Natural killer cell (primary cell): ENCODE measurements around the gene EMILIN1. TPM values are rescaled to one million over a fixed set of nuclear protein-coding genes. Genes with fewer than 3 reads are reported as not detected.

ENCODE experiments used
- ATAC-seq, 3 donors: fragments of 150-1000 bp in 2 of 3; fragments of 200-7000 bp in 1 of 3; cut with Tn5 transposase; 1 replicate in 1 of 3; 2 replicates in 2 of 3; pipeline ENCODE4 v1.10.0; 2021; ENCODE audit warnings: mild to moderate bottlenecking in 2 of 3, moderate library complexity in 2 of 3
- DNase-seq, 2 donors: peaks; one replicate each; pipeline versions ENCODE4 v3.0.0 to v3.0.0-alpha.2; 2013 to 2021; ENCODE audit warnings: mixed read lengths in 1 of 2
- H3K27ac ChIP-seq: one replicate; pipeline ENCODE4 v1.5.1; 2013; ENCODE audit warnings: mild to moderate bottlenecking, low read length
- H3K27me3 ChIP-seq: one replicate; pipeline ENCODE4 v1.6.1; 2013; ENCODE audit warnings: low read length; ENCODE audit not compliant: control insufficient read depth, insufficient read depth
- H3K36me3 ChIP-seq: one replicate; pipeline ENCODE4 v1.6.1; 2013; ENCODE audit warnings: low read length; ENCODE audit not compliant: control insufficient read depth, insufficient read depth
- H3K4me1 ChIP-seq: one replicate; pipeline ENCODE4 v1.6.1; 2013; ENCODE audit warnings: low read length; ENCODE audit not compliant: control insufficient read depth, insufficient read depth
- H3K4me3 ChIP-seq: one replicate; pipeline ENCODE4 v1.5.1; 2013; ENCODE audit warnings: low read length
- H3K9me3 ChIP-seq: one replicate; pipeline ENCODE4 v1.6.1; 2013; ENCODE audit warnings: low read length; ENCODE audit not compliant: control insufficient read depth, insufficient read depth
- H3K27ac Mint-ChIP-seq, 2 donors: one replicate each; pipeline ENCODE4 v1.8.0; 2022; ENCODE audit warnings: mild to moderate bottlenecking in 2 of 2, mixed read lengths in 2 of 2, moderate library complexity in 1 of 2
- H3K27me3 Mint-ChIP-seq, 2 donors: one replicate each; pipeline ENCODE4 v1.8.0; 2022; ENCODE audit warnings: low read depth in 2 of 2, mixed read lengths in 2 of 2
- H3K36me3 Mint-ChIP-seq: one replicate; pipeline ENCODE4 v1.8.0; 2022; ENCODE audit warnings: mixed read lengths
- H3K4me1 Mint-ChIP-seq, 2 donors: one replicate each; pipeline ENCODE4 v1.8.0; 2022; ENCODE audit warnings: mixed read lengths in 2 of 2
- H3K4me3 Mint-ChIP-seq: one replicate; pipeline ENCODE4 v1.8.0; 2022; ENCODE audit warnings: mild to moderate bottlenecking, moderate library complexity, mixed read lengths
- H3K9me3 Mint-ChIP-seq, 2 donors: one replicate each; pipeline ENCODE4 v1.8.0; 2022; ENCODE audit warnings: mixed read lengths in 2 of 2
- WGBS: methylation state at CpG from one replicate; pipeline ENCODE4 v1.1.7; 2013; ENCODE audit warnings: missing lambda C conversion rate; ENCODE audit not compliant: insufficient coverage; 5-methylcytosine and 5-hydroxymethylcytosine counted together
- intact Hi-C: fragments of 100-400 bp; cut with micrococcal nuclease; formaldehyde crosslinking; loops from one replicate; pipeline ENCODE4 v1.14.2; 2022
- total RNA-seq, 4 donors: library from RNA; stranded (reverse); fragments of 120-200 nt in 1 of 4; gene quantifications; one replicate each; pipeline versions ENCODE4 v1.2.3 to v1.2.4, GENCODE V29; 2013 to 2022
- TF ChIP-seq, protein P1 (sequence below): fragments of 200-600 bp; IDR thresholded peaks from one replicate; pipeline ENCODE4 v1.8.0; 2022; ENCODE audit warnings: antibody characterized with exemption

EMILIN1 gene
- total RNA-seq, 3 donors from 2014 or later (not counting 1 experiment from before 2014, with no cell fraction given): 0.31 to 0.78 (median 0.41) TPM

DNA sequence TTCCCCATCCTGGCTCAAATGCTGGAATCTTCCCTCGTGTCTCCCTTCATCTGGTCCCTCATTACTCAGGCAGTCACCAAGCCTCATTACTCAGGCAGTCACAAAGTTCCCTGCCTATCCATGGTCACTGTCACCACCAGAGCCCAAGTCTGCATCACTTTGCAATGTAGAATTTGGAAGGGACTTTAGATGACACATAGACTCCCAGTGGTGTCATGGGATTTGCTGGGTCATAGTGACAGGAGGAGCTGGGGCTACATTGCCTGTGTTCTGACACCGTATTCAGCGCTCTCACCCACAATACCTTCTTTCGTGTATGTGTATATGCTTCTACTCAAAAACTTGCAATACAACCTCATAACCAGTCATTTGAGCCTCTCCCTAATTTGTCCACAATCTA lies 2.1 kb upstream of the EMILIN1 start:
- Mint-ChIP-seq H3K36me3 (no peaks in the 10 kb centered on the region), H3K9me3 (no peaks in the 10 kb centered on the region), H3K27ac (peak overlapping the region; percentile 3 to 86), H3K4me1 (peaks cover 33 to 59% of the 10 kb centered on the region in 2 donors), H3K4me3 (no peak overlapping the region), H3K27me3 (no peaks in the 10 kb centered on the region)
- Histone ChIP-seq H3K27me3 (no peaks in the 10 kb centered on the region), H3K4me1 (peaks cover 40% of the 10 kb centered on the region), H3K9me3 (no peaks in the 10 kb centered on the region), H3K27ac (no peak overlapping the region), H3K36me3 (no peaks in the 10 kb centered on the region), H3K4me3 (no peak overlapping the region)
- 91% methylated on average over 4 of the region's 4 CpGs for WGBS
- ATAC-seq (no peak), DNase-seq (no peak)
- intact Hi-C loops: no loop called here
- TF ChIP-seq, protein P1, sequence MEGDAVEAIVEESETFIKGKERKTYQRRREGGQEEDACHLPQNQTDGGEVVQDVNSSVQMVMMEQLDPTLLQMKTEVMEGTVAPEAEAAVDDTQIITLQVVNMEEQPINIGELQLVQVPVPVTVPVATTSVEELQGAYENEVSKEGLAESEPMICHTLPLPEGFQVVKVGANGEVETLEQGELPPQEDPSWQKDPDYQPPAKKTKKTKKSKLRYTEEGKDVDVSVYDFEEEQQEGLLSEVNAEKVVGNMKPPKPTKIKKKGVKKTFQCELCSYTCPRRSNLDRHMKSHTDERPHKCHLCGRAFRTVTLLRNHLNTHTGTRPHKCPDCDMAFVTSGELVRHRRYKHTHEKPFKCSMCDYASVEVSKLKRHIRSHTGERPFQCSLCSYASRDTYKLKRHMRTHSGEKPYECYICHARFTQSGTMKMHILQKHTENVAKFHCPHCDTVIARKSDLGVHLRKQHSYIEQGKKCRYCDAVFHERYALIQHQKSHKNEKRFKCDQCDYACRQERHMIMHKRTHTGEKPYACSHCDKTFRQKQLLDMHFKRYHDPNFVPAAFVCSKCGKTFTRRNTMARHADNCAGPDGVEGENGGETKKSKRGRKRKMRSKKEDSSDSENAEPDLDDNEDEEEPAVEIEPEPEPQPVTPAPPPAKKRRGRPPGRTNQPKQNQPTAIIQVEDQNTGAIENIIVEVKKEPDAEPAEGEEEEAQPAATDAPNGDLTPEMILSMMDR: no peak

DNA sequence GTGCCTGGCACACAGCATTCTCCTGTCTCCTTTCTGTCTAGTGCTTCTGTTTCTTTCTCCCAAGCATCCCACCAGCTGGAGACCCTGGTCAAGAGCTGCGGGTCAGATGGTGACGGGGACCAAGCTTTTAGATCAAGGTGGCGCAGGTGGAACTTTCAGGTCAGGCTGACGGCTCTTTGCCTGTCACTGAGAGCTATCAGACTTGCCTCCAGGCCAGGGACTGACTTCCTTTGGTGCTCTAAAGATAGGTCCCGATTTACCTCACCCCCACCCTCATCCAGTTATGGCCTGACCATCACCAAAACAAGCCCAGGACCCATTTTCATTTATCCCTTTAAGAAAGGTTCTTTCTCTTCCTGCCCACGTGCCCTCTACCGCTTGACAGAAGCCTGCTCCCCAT lies 1.2 kb upstream of the EMILIN1 start:
- no peaks in the 10 kb centered on the region for H3K36me3 ChIP-seq
- intact Hi-C loops: no loop called here
- 70% methylated on average over 7 of the region's 7 CpGs for WGBS

DNA sequence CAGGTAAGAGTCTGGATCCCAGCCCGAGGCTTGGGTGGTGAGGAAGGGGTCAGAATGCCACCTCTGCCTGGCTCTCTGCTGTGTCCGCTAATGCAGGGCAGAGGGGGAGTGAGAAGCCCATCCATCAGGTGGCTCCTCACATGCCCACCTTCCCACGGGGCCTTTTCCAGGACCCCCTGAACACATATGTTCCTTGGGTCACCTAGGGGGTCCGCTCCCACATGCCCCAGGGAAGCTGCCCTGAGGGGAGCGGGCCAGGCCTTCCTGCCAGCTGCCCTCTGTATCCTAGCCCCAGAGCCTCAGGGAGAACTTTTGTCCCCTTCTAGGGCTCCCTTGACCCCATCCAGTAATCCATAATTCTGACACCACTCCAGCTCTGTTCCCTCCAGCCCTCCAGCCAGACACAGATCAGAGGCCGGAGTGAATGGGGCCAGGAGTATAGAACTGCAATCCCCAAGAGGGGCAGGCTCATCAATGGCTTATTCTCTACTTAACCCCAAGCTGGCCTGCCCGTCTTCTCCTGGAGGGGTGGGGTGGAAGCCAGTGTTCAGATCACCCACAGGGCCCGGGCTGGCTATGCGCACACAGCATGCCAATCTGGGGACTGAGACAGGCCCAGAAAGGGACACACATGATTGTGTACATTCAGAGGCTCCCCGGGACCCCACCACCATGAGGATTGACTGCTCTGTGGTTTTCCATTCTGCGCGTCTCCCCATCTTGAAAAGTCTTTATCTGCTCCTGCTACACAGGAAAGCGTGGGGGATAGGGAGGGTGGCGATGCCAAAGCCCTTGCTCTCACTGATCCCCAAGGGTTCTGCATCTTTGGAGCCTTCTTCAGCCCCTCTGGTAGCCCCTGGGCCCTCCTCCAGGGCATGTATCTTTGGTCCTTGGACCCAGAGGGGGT lies 1.1 kb downstream of the EMILIN1 start:
- DNase-seq: no peak
- Mint-ChIP-seq H3K36me3 (no peaks in the 10 kb centered on the region), H3K27ac (peak overlapping the region in 1 of 2 donors; percentile 86), H3K4me1 (peaks cover 30 to 54% of the 10 kb centered on the region in 2 donors), H3K27me3 (no peaks in the 10 kb centered on the region), H3K9me3 (no peaks in the 10 kb centered on the region), H3K4me3 (no peak overlapping the region)
- H3K36me3 ChIP-seq: no peaks in the 10 kb centered on the region
- intact Hi-C loops: loop anchor here (10.0 kb wide), 1 partner anchor 55 kb away; the partner anchor contains the start of genes PREB and PRR30
- H3K9me3 ChIP-seq: no peaks in the 10 kb centered on the region
- H3K4me3 ChIP-seq: no peak overlapping the region
- no peaks in the 10 kb centered on the region for H3K27me3 ChIP-seq
- WGBS: 86% methylated on average over 14 of the region's 14 CpGs
- peaks cover 42% of the 10 kb centered on the region for H3K4me1 ChIP-seq
- no peak for ATAC-seq
- TF ChIP-seq, protein P1: no peak
- no peak overlapping the region for H3K27ac ChIP-seq

More for the DNA sequence above, 1.2 kb upstream of the EMILIN1 start:
- Histone ChIP-seq H3K9me3 (no peaks in the 10 kb centered on the region), H3K4me3 (no peak overlapping the region), H3K27me3 (no peaks in the 10 kb centered on the region), H3K27ac (no peak overlapping the region), H3K4me1 (peaks cover 45% of the 10 kb centered on the region)
- peak overlapping the region in 1 of 2 donors; percentile 63 for H3K27ac Mint-ChIP-seq
- H3K4me3 Mint-ChIP-seq: no peak overlapping the region
- peaks cover 36 to 60% of the 10 kb centered on the region in 2 donors for H3K4me1 Mint-ChIP-seq
- DNase-seq (no peak), ATAC-seq (no peak)
- H3K36me3 Mint-ChIP-seq: no peaks in the 10 kb centered on the region
- TF ChIP-seq, protein P1: no peak
- no peaks in the 10 kb centered on the region for H3K9me3 Mint-ChIP-seq
- no peaks in the 10 kb centered on the region for H3K27me3 Mint-ChIP-seq
